ENCODE measurements around the gene CCNQ.

GRCh38 chrX:153609917-153610835, 11.2 kb upstream of the CCNQ start:
- TF ChIP-seq CTCF (conservative IDR thresholded peaks at IDR 0.05; ENCODE audit: low read length), result no peak
- no peak for TF ChIP-seq EZH2phosphoT487 (IDR thresholded peaks at IDR 0.05; ENCODE audit: borderline replicate concordance, low read depth, low read length)

All from OCI-LY7 (cell line).